ENCODE data around the gene OR6Q1.

DNA sequence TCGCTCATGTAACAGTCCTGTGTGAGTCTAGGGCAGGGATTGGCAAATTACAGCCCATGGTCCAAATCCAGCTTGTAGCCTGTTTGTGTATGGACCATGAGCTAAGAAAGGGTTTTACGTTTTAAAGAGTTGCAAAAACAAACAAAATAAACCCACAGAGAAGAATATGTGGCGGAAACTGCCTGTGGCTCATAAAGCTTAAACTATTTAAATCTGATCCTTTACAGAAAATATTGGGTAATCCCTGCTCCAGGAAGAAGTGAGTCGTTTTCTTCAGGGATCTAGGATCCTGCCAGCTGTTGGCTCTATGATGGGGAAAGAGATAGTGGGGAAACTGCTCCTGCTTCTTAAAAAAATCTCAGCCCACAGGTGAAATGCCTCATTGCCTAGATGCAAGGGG lies 3.4 kb upstream of the OR6Q1 start:
- TF ChIP-seq, protein P1, sequence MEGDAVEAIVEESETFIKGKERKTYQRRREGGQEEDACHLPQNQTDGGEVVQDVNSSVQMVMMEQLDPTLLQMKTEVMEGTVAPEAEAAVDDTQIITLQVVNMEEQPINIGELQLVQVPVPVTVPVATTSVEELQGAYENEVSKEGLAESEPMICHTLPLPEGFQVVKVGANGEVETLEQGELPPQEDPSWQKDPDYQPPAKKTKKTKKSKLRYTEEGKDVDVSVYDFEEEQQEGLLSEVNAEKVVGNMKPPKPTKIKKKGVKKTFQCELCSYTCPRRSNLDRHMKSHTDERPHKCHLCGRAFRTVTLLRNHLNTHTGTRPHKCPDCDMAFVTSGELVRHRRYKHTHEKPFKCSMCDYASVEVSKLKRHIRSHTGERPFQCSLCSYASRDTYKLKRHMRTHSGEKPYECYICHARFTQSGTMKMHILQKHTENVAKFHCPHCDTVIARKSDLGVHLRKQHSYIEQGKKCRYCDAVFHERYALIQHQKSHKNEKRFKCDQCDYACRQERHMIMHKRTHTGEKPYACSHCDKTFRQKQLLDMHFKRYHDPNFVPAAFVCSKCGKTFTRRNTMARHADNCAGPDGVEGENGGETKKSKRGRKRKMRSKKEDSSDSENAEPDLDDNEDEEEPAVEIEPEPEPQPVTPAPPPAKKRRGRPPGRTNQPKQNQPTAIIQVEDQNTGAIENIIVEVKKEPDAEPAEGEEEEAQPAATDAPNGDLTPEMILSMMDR (IDR thresholded peaks at IDR 0.05), result no peak
- no peak for TF ChIP-seq POLR2A (IDR thresholded peaks at IDR 0.05)

Data from Peyer's patch (tissue), 4 donors.